AG09319 (cell line): ENCODE results near the gene PXDN.

ENCODE experiments used
- DNase-seq: peaks from one replicate; pipeline ENCODE4 v3.0.0-alpha.2; 2010; ENCODE audit warnings: low read depth; ENCODE audit errors: extremely low read depth
- CTCF ChIP-seq: IDR thresholded peaks from 2 replicates; pipeline ENCODE4 v1.5.1; 2011; ENCODE audit warnings: low read depth, mild to moderate bottlenecking, inconsistent platforms, low read length, moderate library complexity

Gene PXDN

DNA sequence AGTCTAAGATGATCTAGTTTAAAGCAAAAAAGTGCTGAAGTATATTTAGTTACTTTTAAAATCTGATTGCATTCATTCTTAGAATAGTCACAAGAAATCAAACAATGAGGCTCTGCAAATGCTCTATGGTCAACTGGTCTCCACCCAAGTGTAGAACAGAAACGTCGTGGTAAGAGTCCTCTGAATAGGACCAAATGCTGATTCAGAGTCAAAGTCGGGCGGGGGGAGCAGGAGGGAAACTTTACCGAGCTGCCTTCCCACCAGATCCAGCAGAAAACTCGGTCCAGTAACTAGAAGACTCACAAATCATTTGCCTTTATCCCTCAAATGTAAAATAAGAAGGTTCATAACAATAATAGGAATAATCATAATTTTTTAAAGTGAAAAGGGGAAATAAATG is 46.2 kb upstream of the PXDN start:
- no peak for TF ChIP-seq CTCF
- no peak for DNase-seq

GRCh38 chr2:1789610-1790009 is 45.3 kb upstream of the PXDN start:
- no peak for TF ChIP-seq CTCF

GRCh38 chr2:1788478-1788959 is 44.2 kb upstream of the PXDN start:
- TF ChIP-seq CTCF = no peak
- no peak for DNase-seq

More at GRCh38 chr2:1789610-1790009, 45.3 kb upstream of the PXDN start:
- no peak for DNase-seq

DNA sequence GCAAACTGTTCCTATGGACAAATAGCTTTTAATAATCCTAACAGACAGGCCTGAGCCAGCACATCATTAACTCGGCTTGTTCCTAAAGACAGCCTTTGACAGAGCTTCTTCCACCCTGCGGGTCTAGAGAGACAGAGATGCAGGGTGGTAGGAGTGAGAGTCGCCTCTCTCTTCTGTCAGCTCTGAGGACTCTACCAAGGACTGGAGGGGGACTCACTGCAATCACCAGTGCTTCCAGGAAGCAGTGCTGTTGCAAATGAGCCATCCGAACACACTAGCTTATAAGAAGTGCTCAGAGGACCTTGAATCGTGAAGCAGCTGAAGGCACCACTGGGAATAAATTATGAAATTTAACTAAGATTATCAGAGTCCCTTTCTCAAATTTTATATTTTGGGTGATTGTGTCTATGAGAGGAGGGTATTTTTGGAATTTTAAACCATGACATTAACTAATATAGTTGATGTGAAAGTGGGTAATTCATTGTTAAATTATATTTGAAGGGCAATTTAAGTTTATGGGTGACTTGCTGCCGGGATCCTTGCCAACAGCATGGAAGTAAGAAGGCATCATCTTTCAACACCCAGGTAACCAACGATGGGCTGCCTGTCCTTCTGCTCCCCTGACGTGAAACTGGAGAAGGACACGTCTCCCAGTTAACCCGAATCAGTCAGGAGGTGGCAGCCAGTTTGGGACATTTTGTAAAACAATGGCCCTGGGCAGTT is 43.6 kb upstream of the PXDN start:
- no peak for DNase-seq
- no peak for TF ChIP-seq CTCF

DNA sequence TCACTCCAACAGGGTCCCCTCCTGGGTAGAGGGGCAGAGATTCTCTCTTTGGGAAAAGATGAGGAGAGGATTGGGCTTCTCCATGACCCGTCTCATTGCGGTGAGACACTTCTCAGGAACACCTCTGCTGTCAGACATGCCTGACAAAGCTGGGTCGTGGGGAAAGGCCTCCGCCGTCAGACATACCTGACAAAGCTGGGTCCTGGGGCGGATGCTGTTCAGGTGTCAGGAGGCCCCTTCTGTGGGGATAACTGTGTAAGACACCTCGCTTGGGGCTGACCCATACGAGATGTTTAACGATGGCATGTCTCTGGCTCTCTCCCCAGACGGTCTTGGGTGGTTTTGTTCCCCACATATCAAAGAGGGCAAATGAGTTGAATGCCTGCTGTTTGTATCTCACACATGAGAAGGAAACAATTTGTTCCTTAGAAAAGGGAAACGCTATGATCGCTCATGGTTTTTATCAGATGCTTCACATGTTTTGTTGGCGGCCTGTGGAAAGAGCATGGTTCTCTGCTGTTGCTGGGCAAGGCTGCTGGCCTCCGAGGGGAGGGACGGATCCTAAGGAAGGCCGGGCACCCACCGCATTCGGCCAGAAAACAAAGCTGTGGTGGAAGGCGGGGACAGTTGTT is 40.8 kb upstream of the PXDN start:
- DNase-seq = no peak
- no peak for TF ChIP-seq CTCF

- no peak for DNase-seq
Measured at GRCh38 chr2:1784087-1784486, 39.8 kb upstream of the PXDN start.

More at GRCh38 chr2:1784087-1784486, 39.8 kb upstream of the PXDN start:
- no peak for TF ChIP-seq CTCF
